ENCODE measurements around the gene BRWD1.
"Not testable (repeated sequence)": the region's sequence is repeated elsewhere in the genome, so short reads cannot be mapped to it uniquely, and the experiment has no call there.

BRWD1 gene

GRCh38 chr21:39149882-39150281 lies 163.6 kb downstream of the BRWD1 start:
- Histone ChIP-seq H3K4me2 (no peak overlapping the region), H3K36me3 (no peaks in the 10 kb centered on the region), H3K27ac (no peak overlapping the region), H4K20me1 (no peaks in the 10 kb centered on the region), H3K9ac (no peak overlapping the region), H3K4me1 (no peaks in the 10 kb centered on the region), H3K27me3 (no peaks in the 10 kb centered on the region), H3K4me3 (no peak overlapping the region), H3K9me3 (no peaks in the 10 kb centered on the region; the same call in 1 of the 2 replicates)
- TF ChIP-seq Cebpa-rat (IDR thresholded peaks at IDR 0.05): no peak

GRCh38 chr21:39148975-39149374 lies 164.5 kb downstream of the BRWD1 start:
- Histone ChIP-seq H3K9ac (no peak overlapping the region), H3K9me3 (peaks cover 9% of the 10 kb centered on the region), H3K27me3 (no peaks in the 10 kb centered on the region), H4K20me1 (no peaks in the 10 kb centered on the region), H3K4me1 (no peaks in the 10 kb centered on the region), H3K27ac (no peak overlapping the region), H3K36me3 (no peaks in the 10 kb centered on the region), H3K4me3 (no peak overlapping the region), H3K4me2 (no peak overlapping the region)
- no peak for TF ChIP-seq Cebpa-rat (IDR thresholded peaks at IDR 0.05)

- no peak overlapping the region for H3K4me3 ChIP-seq
- H3K9ac ChIP-seq: no peak overlapping the region
- no peaks in the 10 kb centered on the region for H4K20me1 ChIP-seq
- no peak overlapping the region for H3K27ac ChIP-seq
- TF ChIP-seq Cebpa-rat (IDR thresholded peaks at IDR 0.05): no peak
- H3K36me3 ChIP-seq: no peaks in the 10 kb centered on the region
- H3K4me2 ChIP-seq: no peak overlapping the region
- H3K27me3 ChIP-seq: no peaks in the 10 kb centered on the region
- H3K4me1 ChIP-seq: peaks cover 15% of the 10 kb centered on the region; the same call in 1 of the 2 replicates
- peaks cover 9% of the 10 kb centered on the region for H3K9me3 ChIP-seq
Observed at GRCh38 chr21:39144191-39144590, 169.2 kb downstream of the BRWD1 start.

GRCh38 chr21:39142972-39143371 lies 170.5 kb downstream of the BRWD1 start:
- TF ChIP-seq Cebpa-rat (IDR thresholded peaks at IDR 0.05): no peak
- no peak overlapping the region for H3K27ac ChIP-seq
- H3K9ac ChIP-seq: no peak overlapping the region
- H3K36me3 ChIP-seq: no peaks in the 10 kb centered on the region
- H3K4me3 ChIP-seq: no peak overlapping the region
- peaks cover 15% of the 10 kb centered on the region; the same call in 1 of the 2 replicates for H3K4me1 ChIP-seq
- H3K9me3 ChIP-seq: peaks cover 9% of the 10 kb centered on the region
- no peaks in the 10 kb centered on the region for H3K27me3 ChIP-seq
- no peaks in the 10 kb centered on the region for H4K20me1 ChIP-seq
- H3K4me2 ChIP-seq: peak overlapping the region; percentile 19; the same call in 1 of the 2 replicates

GRCh38 chr21:39141502-39141901 lies 171.9 kb downstream of the BRWD1 start:
- no peak overlapping the region for H3K27ac ChIP-seq
- peaks cover 9% of the 10 kb centered on the region for H3K9me3 ChIP-seq
- no peaks in the 10 kb centered on the region for H4K20me1 ChIP-seq
- no peak overlapping the region for H3K4me3 ChIP-seq
- TF ChIP-seq Cebpa-rat (IDR thresholded peaks at IDR 0.05): no peak
- H3K4me2 ChIP-seq: peak overlapping the region; percentile 13; the same call in 1 of the 2 replicates
- no peak overlapping the region for H3K9ac ChIP-seq
- H3K27me3 ChIP-seq: no peaks in the 10 kb centered on the region
- H3K4me1 ChIP-seq: peaks cover 15% of the 10 kb centered on the region; the same call in 1 of the 2 replicates
- H3K36me3 ChIP-seq: no peaks in the 10 kb centered on the region

GRCh38 chr21:39137248-39138178 lies 175.9 kb downstream of the BRWD1 start:
- Histone ChIP-seq H3K27me3 (no peaks in the 10 kb centered on the region), H3K4me2 (no peak overlapping the region), H3K4me1 (peaks cover 8% of the 10 kb centered on the region; the same call in 1 of the 2 replicates), H3K9me3 (no peaks in the 10 kb centered on the region), H3K9ac (no peak overlapping the region; the same call in 1 of the 2 replicates), H3K36me3 (no peaks in the 10 kb centered on the region), H4K20me1 (no peaks in the 10 kb centered on the region), H3K27ac (no peak overlapping the region), H3K4me3 (no peak overlapping the region)
- TF ChIP-seq Cebpa-rat (IDR thresholded peaks at IDR 0.05): no peak

GRCh38 chr21:39136711-39137110 lies 176.7 kb downstream of the BRWD1 start:
- Histone ChIP-seq H3K36me3 (no peaks in the 10 kb centered on the region), H3K9ac (no peak overlapping the region), H3K4me3 (no peak overlapping the region), H3K9me3 (no peaks in the 10 kb centered on the region), H3K27ac (no peak overlapping the region), H3K4me2 (no peak overlapping the region), H3K4me1 (peaks cover 4% of the 10 kb centered on the region; the same call in 1 of the 2 replicates), H4K20me1 (no peaks in the 10 kb centered on the region), H3K27me3 (no peaks in the 10 kb centered on the region)
- no peak for TF ChIP-seq Cebpa-rat (IDR thresholded peaks at IDR 0.05)

GRCh38 chr21:39136138-39136537 lies 177.3 kb downstream of the BRWD1 start:
- H3K27me3 ChIP-seq, H3K9ac ChIP-seq, H3K36me3 ChIP-seq, H3K9me3 ChIP-seq, H3K4me2 ChIP-seq, H4K20me1 ChIP-seq, H3K27ac ChIP-seq, H3K4me1 ChIP-seq, H3K4me3 ChIP-seq: not testable (repeated sequence)

- H3K4me1 ChIP-seq: no peaks in the 10 kb centered on the region
- no peak for TF ChIP-seq Cebpa-rat (IDR thresholded peaks at IDR 0.05)
- H3K4me3 ChIP-seq: no peak overlapping the region
- no peaks in the 10 kb centered on the region for H4K20me1 ChIP-seq
- peaks cover 10% of the 10 kb centered on the region for H3K9me3 ChIP-seq
- no peaks in the 10 kb centered on the region for H3K36me3 ChIP-seq
- H3K27ac ChIP-seq: no peak overlapping the region
- H3K9ac ChIP-seq: no peak overlapping the region
- H3K27me3 ChIP-seq: no peaks in the 10 kb centered on the region
- H3K4me2 ChIP-seq: no peak overlapping the region
Observed at GRCh38 chr21:39134288-39134810, 179.1 kb downstream of the BRWD1 start.
